Measurements from ENCODE around the gene SPRED3.
"Not testable (repeated sequence)": the region's sequence is repeated elsewhere in the genome, so short reads cannot be mapped to it uniquely, and the experiment has no call there.

Gene SPRED3

GRCh38 chr19:38420935-38421334 lies 32.4 kb downstream of the SPRED3 start:
- no peak for DNase-seq (ENCODE audit: low read depth)
- no peak for TF ChIP-seq CTCF (IDR thresholded peaks at IDR 0.05; ENCODE audit: control insufficient read depth, extremely low read depth, insufficient read depth)
- H3K4me3 ChIP-seq (ENCODE audit: low read depth, low read length) = no peak overlapping the region

DNA sequence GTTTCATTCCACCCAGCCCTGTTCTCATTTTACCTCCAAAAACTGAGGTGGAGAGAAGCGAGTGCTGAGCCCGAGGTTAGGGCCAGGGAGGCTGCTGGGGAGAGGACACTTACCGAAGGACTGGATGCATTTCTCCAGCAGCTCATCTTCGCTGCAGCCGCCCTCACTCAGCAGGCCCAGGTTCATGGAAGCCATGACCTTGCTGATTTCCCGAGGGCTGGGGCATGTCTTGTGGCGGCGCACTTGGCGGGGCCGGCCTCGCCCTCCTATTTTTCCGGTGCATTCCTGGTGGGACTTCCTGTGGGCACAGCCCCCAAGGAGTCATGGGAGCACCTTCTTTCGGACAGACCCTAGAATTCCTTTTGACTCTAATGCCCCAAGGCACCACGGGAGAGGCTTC lies 33.4 kb downstream of the SPRED3 start:
- TF ChIP-seq CTCF (IDR thresholded peaks at IDR 0.05; ENCODE audit: control insufficient read depth, extremely low read depth, insufficient read depth) = no peak
- H3K4me3 ChIP-seq (ENCODE audit: low read depth, low read length) = no peak overlapping the region
- DNase-seq (ENCODE audit: low read depth) = no peak

DNA sequence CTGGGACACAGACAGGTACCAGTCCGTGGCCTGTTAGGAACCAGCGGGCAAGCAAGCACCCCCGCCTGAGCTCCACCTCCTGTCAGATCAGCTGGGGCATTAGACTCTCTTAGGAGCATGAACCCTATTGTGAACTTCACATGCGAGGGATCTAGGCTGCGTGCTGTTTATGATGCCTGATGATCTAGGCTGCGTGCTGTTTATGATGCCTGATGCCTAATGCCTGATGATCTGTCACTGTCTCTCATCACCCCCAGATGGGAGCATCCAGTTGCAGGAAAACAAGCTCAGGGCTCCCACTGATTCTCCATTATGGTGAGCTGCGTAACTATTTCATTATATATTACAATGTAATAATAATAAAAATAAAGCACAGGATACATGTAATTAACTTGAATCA lies 33.9 kb downstream of the SPRED3 start:
- H3K4me3 ChIP-seq (ENCODE audit: low read depth, low read length) = no peak overlapping the region
- TF ChIP-seq CTCF (IDR thresholded peaks at IDR 0.05; ENCODE audit: control insufficient read depth, extremely low read depth, insufficient read depth) = no peak
- no peak for DNase-seq (ENCODE audit: low read depth)

GRCh38 chr19:38424272-38424671 lies 35.8 kb downstream of the SPRED3 start:
- no peak for TF ChIP-seq CTCF (IDR thresholded peaks at IDR 0.05; ENCODE audit: control insufficient read depth, extremely low read depth, insufficient read depth)
- DNase-seq (ENCODE audit: low read depth) = no peak
- H3K4me3 ChIP-seq (ENCODE audit: low read depth, low read length) = no peak overlapping the region

GRCh38 chr19:38425222-38425809 lies 36.8 kb downstream of the SPRED3 start:
- no peak overlapping the region for H3K4me3 ChIP-seq (ENCODE audit: low read depth, low read length)
- TF ChIP-seq CTCF (IDR thresholded peaks at IDR 0.05; ENCODE audit: control insufficient read depth, extremely low read depth, insufficient read depth) = no peak
- DNase-seq (ENCODE audit: low read depth) = no peak

DNA sequence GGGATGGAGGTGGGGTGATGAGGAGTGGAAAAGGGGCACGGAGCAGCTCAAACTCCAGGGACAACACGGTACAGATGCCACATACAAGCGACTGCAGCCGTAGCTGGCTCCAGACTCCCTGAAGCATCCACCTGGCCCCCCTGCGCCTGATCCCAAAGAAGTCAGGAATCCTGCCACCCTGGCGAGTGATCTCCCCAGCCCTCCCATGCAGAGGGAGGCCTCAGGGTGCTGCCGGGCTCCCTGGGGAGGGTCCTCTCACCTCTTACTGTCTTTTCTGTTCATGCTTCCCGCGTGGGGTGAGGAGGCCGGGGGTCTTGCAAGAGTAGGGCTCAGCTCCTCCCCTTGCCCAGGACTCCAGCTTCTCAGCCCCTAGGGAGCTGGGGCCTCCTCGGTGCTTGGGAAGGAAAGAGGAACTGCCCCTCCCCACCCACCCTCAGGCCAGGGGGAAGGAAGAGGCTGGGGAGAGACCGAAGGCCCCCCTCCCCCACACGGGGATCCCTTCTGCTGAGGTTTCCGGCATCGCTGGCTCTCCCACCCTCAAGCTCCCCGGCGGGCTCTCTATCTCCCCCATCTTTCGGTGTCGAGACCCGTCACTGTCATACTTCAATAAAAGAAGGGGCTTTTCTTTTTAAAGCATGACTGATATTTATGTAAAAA lies 37.4 kb downstream of the SPRED3 start, which contains the start of gene RASGRP4:
Gene RASGRP4 (minus strand): TSS at position 410 of the 657 bp plus-strand sequence. CDS start 128 bp downstream, at position 282.
- H3K4me3 ChIP-seq (ENCODE audit: low read depth, low read length) = no peak within 1 kb of the TSS
- TF ChIP-seq CTCF (IDR thresholded peaks at IDR 0.05; ENCODE audit: control insufficient read depth, extremely low read depth, insufficient read depth) = no peak
- DNase-seq (ENCODE audit: low read depth) = no peak

DNA sequence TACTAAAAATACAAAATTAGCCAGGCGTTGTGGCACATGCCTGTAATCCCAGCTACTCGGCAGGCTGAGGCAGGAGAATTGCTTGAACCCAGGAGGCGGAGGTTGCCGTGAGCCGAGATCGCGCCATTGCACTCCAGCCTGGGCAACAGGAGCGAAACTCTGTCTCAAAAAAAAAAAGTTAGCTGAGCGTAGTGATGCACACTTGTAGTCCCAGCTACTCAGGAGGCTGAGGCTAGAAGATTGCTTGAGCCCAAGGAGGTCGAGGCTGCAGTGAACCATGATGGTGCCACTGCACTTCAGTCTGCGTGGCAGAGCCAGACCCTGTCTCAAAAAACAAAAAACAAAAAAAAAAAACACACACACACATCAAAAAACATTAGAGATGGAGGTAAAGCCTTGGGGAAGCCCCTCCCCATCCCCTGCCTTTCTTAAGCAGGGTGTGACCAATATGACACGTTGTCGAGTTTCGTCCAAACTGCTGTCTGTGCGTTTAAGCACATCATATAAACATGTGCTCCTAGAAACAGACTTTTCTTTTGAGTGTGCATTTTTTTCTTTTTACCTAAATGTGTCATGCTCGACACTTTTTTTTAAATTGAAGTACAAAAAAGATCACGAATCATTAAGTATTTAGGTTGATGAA lies 38.7 kb downstream of the SPRED3 start:
- H3K4me3 ChIP-seq (ENCODE audit: low read depth, low read length); DNase-seq (ENCODE audit: low read depth): not testable (repeated sequence)
